ENCODE results near the gene GNAT3. TPM values are rescaled to one million over a fixed set of nuclear protein-coding genes. Genes with fewer than 3 reads are reported as not detected.

GNAT3 gene
- total RNA-seq, 4 donors from 2014 or later = not detected

DNA sequence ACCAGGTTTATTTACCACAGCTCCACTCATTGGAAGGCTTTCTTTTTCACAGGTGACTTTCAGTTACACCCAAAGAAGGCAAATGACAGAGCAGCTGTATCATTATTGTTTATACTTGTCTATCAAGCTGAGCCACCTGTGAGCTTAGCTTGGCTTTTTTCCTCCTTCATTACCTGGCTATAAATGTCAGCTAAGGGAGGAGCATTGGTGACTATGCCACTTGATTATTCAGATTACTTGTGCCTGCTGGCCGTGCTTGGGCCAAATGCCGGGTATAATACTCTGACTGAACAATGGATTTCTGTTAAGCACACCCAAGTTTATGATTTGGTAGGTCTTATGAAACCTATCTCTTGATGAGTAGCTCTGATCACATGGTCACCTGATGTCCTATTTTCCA is 9.9 kb upstream of the GNAT3 start:
- Histone ChIP-seq H3K36me3 (no peaks in the 10 kb centered on the region), H3K9me3 (no peaks in the 10 kb centered on the region), H3K27ac (no peak overlapping the region), H3K4me1 (peaks cover 0 to 4% (median 0%) of the 10 kb centered on the region in 4 donors), H3K4me3 (no peak overlapping the region), H3K27me3 (no peaks in the 10 kb centered on the region)
- TF ChIP-seq EP300 (IDR thresholded peaks at IDR 0.05) = no peak
- TF ChIP-seq, protein P1, sequence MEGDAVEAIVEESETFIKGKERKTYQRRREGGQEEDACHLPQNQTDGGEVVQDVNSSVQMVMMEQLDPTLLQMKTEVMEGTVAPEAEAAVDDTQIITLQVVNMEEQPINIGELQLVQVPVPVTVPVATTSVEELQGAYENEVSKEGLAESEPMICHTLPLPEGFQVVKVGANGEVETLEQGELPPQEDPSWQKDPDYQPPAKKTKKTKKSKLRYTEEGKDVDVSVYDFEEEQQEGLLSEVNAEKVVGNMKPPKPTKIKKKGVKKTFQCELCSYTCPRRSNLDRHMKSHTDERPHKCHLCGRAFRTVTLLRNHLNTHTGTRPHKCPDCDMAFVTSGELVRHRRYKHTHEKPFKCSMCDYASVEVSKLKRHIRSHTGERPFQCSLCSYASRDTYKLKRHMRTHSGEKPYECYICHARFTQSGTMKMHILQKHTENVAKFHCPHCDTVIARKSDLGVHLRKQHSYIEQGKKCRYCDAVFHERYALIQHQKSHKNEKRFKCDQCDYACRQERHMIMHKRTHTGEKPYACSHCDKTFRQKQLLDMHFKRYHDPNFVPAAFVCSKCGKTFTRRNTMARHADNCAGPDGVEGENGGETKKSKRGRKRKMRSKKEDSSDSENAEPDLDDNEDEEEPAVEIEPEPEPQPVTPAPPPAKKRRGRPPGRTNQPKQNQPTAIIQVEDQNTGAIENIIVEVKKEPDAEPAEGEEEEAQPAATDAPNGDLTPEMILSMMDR (IDR thresholded peaks at IDR 0.05) = no peak
- no peak for TF ChIP-seq POLR2A (IDR thresholded peaks at IDR 0.05)
- whole genome bisulfite sequencing, 2 donors = 87 to 92% methylated on average over 2 of the region's 2 CpGs
- DNase-seq (ENCODE audit: low spot score in 2 of 2) = no peak

GRCh38 chr7:80520199-80520598 is 8.3 kb upstream of the GNAT3 start:
- H3K9me3 ChIP-seq = no peaks in the 10 kb centered on the region
- TF ChIP-seq EP300 (IDR thresholded peaks at IDR 0.05) = no peak
- no peak for TF ChIP-seq POLR2A (IDR thresholded peaks at IDR 0.05)
- TF ChIP-seq, protein P1 (IDR thresholded peaks at IDR 0.05) = no peak
- 72 to 73% methylated on average over 2 of the region's 2 CpGs for WGBS, 2 donors
- DNase-seq (ENCODE audit: low spot score in 2 of 2) = no peak
- H3K36me3 ChIP-seq = no peaks in the 10 kb centered on the region
- H3K27me3 ChIP-seq = no peaks in the 10 kb centered on the region
- H3K4me3 ChIP-seq = no peak overlapping the region
- H3K27ac ChIP-seq = no peak overlapping the region
- peaks cover 0 to 4% (median 0%) of the 10 kb centered on the region in 4 donors for H3K4me1 ChIP-seq

GRCh38 chr7:80517282-80517747 is 5.5 kb upstream of the GNAT3 start:
- Histone ChIP-seq H3K27me3 (no peaks in the 10 kb centered on the region), H3K4me3 (no peak overlapping the region), H3K27ac (no peak overlapping the region), H3K9me3 (no peaks in the 10 kb centered on the region), H3K36me3 (no peaks in the 10 kb centered on the region), H3K4me1 (peaks cover 0 to 4% (median 0%) of the 10 kb centered on the region in 4 donors)
- 71% methylated on average over 4 of the region's 4 CpGs for WGBS, 2 donors
- TF ChIP-seq POLR2A (IDR thresholded peaks at IDR 0.05) (no peak), EP300 (IDR thresholded peaks at IDR 0.05) (no peak)
- TF ChIP-seq, protein P1 (IDR thresholded peaks at IDR 0.05) = no peak
- no peak for DNase-seq (ENCODE audit: low spot score in 2 of 2)

- peaks cover 0 to 4% (median 0%) of the 10 kb centered on the region in 4 donors for H3K4me1 ChIP-seq
- H3K27me3 ChIP-seq = no peaks in the 10 kb centered on the region
- DNase-seq (ENCODE audit: low spot score in 2 of 2) = no peak
- H3K4me3 ChIP-seq = no peak overlapping the region
- TF ChIP-seq, protein P1 (IDR thresholded peaks at IDR 0.05) = no peak
- TF ChIP-seq POLR2A (IDR thresholded peaks at IDR 0.05) = no peak
- TF ChIP-seq EP300 (IDR thresholded peaks at IDR 0.05) = no peak
- no peak overlapping the region for H3K27ac ChIP-seq
- no peaks in the 10 kb centered on the region for H3K9me3 ChIP-seq
- no peaks in the 10 kb centered on the region for H3K36me3 ChIP-seq
Observed at GRCh38 chr7:80515298-80515697, 3.4 kb upstream of the GNAT3 start.

DNA sequence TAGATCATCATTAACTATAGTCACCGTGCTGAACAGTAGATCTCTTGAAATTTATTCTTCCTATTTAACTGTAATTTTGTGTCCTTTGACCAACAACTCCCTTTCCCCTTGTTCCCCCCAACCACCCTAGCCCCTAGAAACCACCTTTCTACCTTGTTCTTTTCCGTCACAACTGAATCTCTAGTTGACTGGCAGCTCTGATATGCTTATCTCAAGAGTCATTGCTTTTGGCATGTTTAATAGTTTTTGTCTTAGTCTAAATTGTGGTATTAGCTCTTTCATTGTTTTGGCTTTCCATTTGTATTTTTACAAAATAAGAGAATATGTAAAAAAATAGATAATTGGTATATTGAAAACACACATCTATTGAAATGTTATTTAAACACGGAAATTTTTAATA is 1.8 kb downstream of the GNAT3 start:
- Histone ChIP-seq H3K4me1 (no peaks in the 10 kb centered on the region), H3K27ac (no peak overlapping the region), H3K4me3 (no peak overlapping the region), H3K27me3 (no peaks in the 10 kb centered on the region), H3K9me3 (no peaks in the 10 kb centered on the region), H3K36me3 (no peaks in the 10 kb centered on the region)
- DNase-seq (ENCODE audit: low spot score in 2 of 2) = no peak
- no peak for TF ChIP-seq POLR2A (IDR thresholded peaks at IDR 0.05)
- TF ChIP-seq, protein P1 (IDR thresholded peaks at IDR 0.05) = no peak
- TF ChIP-seq EP300 (IDR thresholded peaks at IDR 0.05) = no peak
- WGBS, 2 donors = 89% methylated on average over 3 of the region's 3 CpGs
